B cell (primary cell): ENCODE measurements around the gene PGPEP1. TPM values are rescaled to one million over a fixed set of nuclear protein-coding genes. Genes with fewer than 3 reads are reported as not detected.

Source experiments
- ATAC-seq: fragments of 200-7000 bp; cut with Tn5 transposase; one replicate; pipeline ENCODE4 v1.10.0; 2021; ENCODE audit warnings: low read depth, mild to moderate bottlenecking, moderate number of reproducible peaks, moderate library complexity
- CTCF ChIA-PET: fragments of 350-600 bp; sonication (Branson Sonifier 250); formaldehyde crosslinking; loops from one replicate; lab custom pipeline; 2021; ENCODE audit warnings: antibody characterized with exemption, inconsistent platforms; lab: Charles Lee
- POLR2A ChIA-PET: fragments of 350-600 bp; sonication (Branson Sonifier 250); formaldehyde crosslinking; loops from one replicate; lab custom pipeline; 2021; ENCODE audit warnings: antibody characterized with exemption; lab: Charles Lee
- DNase-seq: peaks from one replicate; pipeline ENCODE4 v3.0.0; 2013
- H2AFZ ChIP-seq: 2 replicates; pipeline ENCODE4 v1.6.1; 2012; ENCODE audit warnings: mild to moderate bottlenecking, low read depth, low read length; ENCODE audit not compliant: insufficient read depth, poor library complexity, severe bottlenecking
- H3K27ac ChIP-seq, 2 donors: 1 replicate in 1 of 2; 2 replicates in 1 of 2; pipeline ENCODE4 v1.5.1; 2012 to 2013; ENCODE audit warnings: low read length in 2 of 2, mild to moderate bottlenecking in 2 of 2, moderate library complexity in 1 of 2
- H3K27me3 ChIP-seq, 4 experiments: fragments of 200-600 bp in 1 of 4; sonication (generic) in 1 of 4; replicated peaks in 1 of 4; 1 replicate in 2 of 4; 2 replicates in 2 of 4; pipeline versions ENCODE4 v1.6.1 to v1.7.0; 2013 to 2016; ENCODE audit warnings: low read length in 3 of 4, mild to moderate bottlenecking in 2 of 4, mixed read lengths in 1 of 4, moderate library complexity in 1 of 4; ENCODE audit not compliant: insufficient read depth in 4 of 4, control insufficient read depth in 3 of 4; ENCODE audit errors: control extremely low read depth in 1 of 4
- H3K36me3 ChIP-seq, 2 experiments: replicated peaks in 1 of 2; 1 replicate in 1 of 2; 2 replicates in 1 of 2; pipeline versions ENCODE4 v1.6.1 to v1.7.1; 2013; ENCODE audit warnings: low read length in 1 of 2; ENCODE audit not compliant: insufficient read depth in 2 of 2, control insufficient read depth in 1 of 2; ENCODE audit errors: control extremely low read depth in 1 of 2, extremely low read depth in 1 of 2
- H3K4me1 ChIP-seq, 2 donors: fragments of 200-600 bp in 1 of 2; sonication (generic) in 1 of 2; 1 replicate in 1 of 2; 2 replicates in 1 of 2; pipeline versions ENCODE4 v1.5.1 to v1.6.1; 2013 to 2017; ENCODE audit warnings: low read length in 2 of 2; ENCODE audit not compliant: control insufficient read depth in 2 of 2, insufficient read depth in 2 of 2
- H3K4me2 ChIP-seq: replicated peaks from 2 replicates; pipeline ENCODE3; 2012; ENCODE audit warnings: mild to moderate bottlenecking, low read depth, low read length; ENCODE audit not compliant: poor library complexity, severe bottlenecking
- H3K4me3 ChIP-seq, 5 experiments: fragments of 200-600 bp in 1 of 5; sonication (generic) in 1 of 5; 1 replicate in 3 of 5; 2 replicates in 2 of 5; pipeline versions ENCODE4 v1.5.1 to v1.7.0; 2011 to 2016; ENCODE audit warnings: low read length in 4 of 5, mild to moderate bottlenecking in 4 of 5, low read depth in 2 of 5, control low read depth in 1 of 5, moderate library complexity in 1 of 5; ENCODE audit not compliant: insufficient read depth in 1 of 5; ENCODE audit errors: control extremely low read depth in 1 of 5, extremely low read depth in 1 of 5
- H3K79me2 ChIP-seq: fragments of 200-600 bp; sonication (generic); one replicate; pipeline ENCODE4 v1.6.0; 2016; ENCODE audit warnings: low read length; ENCODE audit not compliant: control insufficient read depth, insufficient read depth
- H3K9ac ChIP-seq: fragments of 200-600 bp; sonication (generic); 2 replicates; pipeline ENCODE4 v1.6.1; 2017; ENCODE audit warnings: mild to moderate bottlenecking, low read length, moderate library complexity
- H3K9me3 ChIP-seq, 3 donors: one replicate each; pipeline versions ENCODE4 v1.6.1 to v1.7.1; 2013; ENCODE audit warnings: low read length in 2 of 3; ENCODE audit not compliant: control insufficient read depth in 2 of 3, insufficient read depth in 1 of 3; ENCODE audit errors: control extremely low read depth in 1 of 3
- H4K20me1 ChIP-seq: 2 replicates; pipeline ENCODE4 v1.6.0; 2012; ENCODE audit warnings: mild to moderate bottlenecking, low read length; ENCODE audit not compliant: insufficient read depth, control insufficient read depth, poor library complexity, severe bottlenecking
- H3K27ac Mint-ChIP-seq: one replicate; pipeline ENCODE4 v1.8.0; 2021; ENCODE audit warnings: mixed read lengths
- H3K27me3 Mint-ChIP-seq: one replicate; pipeline ENCODE4 v1.8.0; 2021; ENCODE audit warnings: mixed read lengths
- H3K4me1 Mint-ChIP-seq: one replicate; pipeline ENCODE4 v1.8.0; 2021; ENCODE audit warnings: mixed read lengths
- H3K4me3 Mint-ChIP-seq: one replicate; pipeline ENCODE4 v1.8.0; 2021; ENCODE audit warnings: mixed read lengths
- H3K9me3 Mint-ChIP-seq: one replicate; pipeline ENCODE4 v1.8.0; 2022; ENCODE audit warnings: mixed read lengths; ENCODE audit not compliant: insufficient read depth
- CTCF ChIP-seq: fragments of 200-600 bp; IDR thresholded peaks from one replicate; pipeline ENCODE4 v1.8.0; 2022; ENCODE audit warnings: antibody characterized with exemption, mild to moderate bottlenecking
- EZH2 ChIP-seq: IDR thresholded peaks from 2 replicates; pipeline ENCODE4 v1.6.1; 2012; ENCODE audit warnings: borderline replicate concordance, low read depth, mild to moderate bottlenecking, moderate library complexity, low read length; ENCODE audit not compliant: insufficient read depth, poor library complexity, severe bottlenecking
- WGBS: methylation state at CpG from one replicate; pipeline ENCODE4 v1.1.5; 2013; ENCODE audit warnings: missing lambda C conversion rate; ENCODE audit not compliant: insufficient coverage; 5-methylcytosine and 5-hydroxymethylcytosine counted together
- intact Hi-C: fragments of 100-400 bp; cut with micrococcal nuclease; formaldehyde crosslinking; loops from one replicate; pipeline ENCODE4 v1.10.0; 2022
- polyA plus RNA-seq: library from polyadenylated mRNA; depleted of rRNA; stranded (reverse); fragments of >200 nt; gene quantifications from 2 replicates; pipeline ENCODE4 v1.2.3, GENCODE V29; 2012
- total RNA-seq, 2 donors: library from RNA; stranded (reverse); fragments of 120-200 nt in 1 of 2; gene quantifications; 1 replicate in 1 of 2; 2 replicates in 1 of 2; pipeline versions ENCODE4 v1.2.3 to v1.2.4, GENCODE V29; 2013 to 2022

The PGPEP1 gene
- total and polyA plus RNA-seq, 2 donors (not counting 1 experiment from before 2014, with no cell fraction given) = 17.6 to 20.9 TPM

- peaks cover 14% of the 10 kb centered on the region for H3K27me3 Mint-ChIP-seq
- H3K4me3 Mint-ChIP-seq = no peak within 1 kb of the TSS
- Histone ChIP-seq H3K9ac (no peak within 1 kb of the TSS), H3K4me3 (no peak within 1 kb of the TSS), H3K36me3 (peaks cover 0 to 3% of the 10 kb centered on the region in 2 experiments), H4K20me1 (peaks cover 8% of the 10 kb centered on the region), H3K4me2 (peak within 1 kb of the TSS; percentile 22), H3K27ac (no peak within 1 kb of the TSS), H3K4me1 (peaks cover 20 to 21% of the 10 kb centered on the region in 2 donors), H2AFZ (no peak within 1 kb of the TSS), H3K27me3 (peaks cover 0 to 50% (median 24%) of the 10 kb centered on the region in 4 experiments), H3K9me3 (peaks cover 0 to 8% (median 5%) of the 10 kb centered on the region in 3 donors), H3K79me2 (no peaks in the 10 kb centered on the region)
- H3K4me1 Mint-ChIP-seq = peaks cover 20% of the 10 kb centered on the region
- WGBS = 47% methylated on average over 31 of the region's 33 CpGs
- TF ChIP-seq CTCF (peak; percentile 76), EZH2 (no peak)
- ATAC-seq (no peak), DNase-seq (peak; percentile 45)
- CTCF ChIA-PET = interaction anchor here (0.6 to 10.6 kb wide), 3 partner anchors 27 to 649 kb away, joined by 3 to 196 read pairs (median 3); no protein-coding TSS in a partner anchor
- intact Hi-C loops = loop anchor here (5.0 kb wide), 1 partner anchor 36 kb away; no protein-coding TSS in a partner anchor
- POLR2A ChIA-PET = no interaction called here
- H3K9me3 Mint-ChIP-seq = no peaks in the 10 kb centered on the region
- no peak within 1 kb of the TSS for H3K27ac Mint-ChIP-seq
Observed at GRCh38 chr19:18385675-18386542, 45.5 kb downstream of the PGPEP1 start, which contains the start of gene GDF15. Gene GDF15 (plus strand): TSS chr19:18386158. CDS start chr19:18386190, 32 bp downstream.
